NOMO-1 treated with dmso at 0.1 percent for 144 hours (cell line): ENCODE data around the gene A1BG.
"Not testable (repeated sequence)": the region's sequence is repeated elsewhere in the genome, so short reads cannot be mapped to it uniquely, and the experiment has no call there.

Experiments
- DNase-seq: peaks from one replicate; lab custom pipeline; 2025; ENCODE audit not compliant: unreplicated experiment; lab: John Stamatoyannopoulos, UW

A1BG gene

DNA sequence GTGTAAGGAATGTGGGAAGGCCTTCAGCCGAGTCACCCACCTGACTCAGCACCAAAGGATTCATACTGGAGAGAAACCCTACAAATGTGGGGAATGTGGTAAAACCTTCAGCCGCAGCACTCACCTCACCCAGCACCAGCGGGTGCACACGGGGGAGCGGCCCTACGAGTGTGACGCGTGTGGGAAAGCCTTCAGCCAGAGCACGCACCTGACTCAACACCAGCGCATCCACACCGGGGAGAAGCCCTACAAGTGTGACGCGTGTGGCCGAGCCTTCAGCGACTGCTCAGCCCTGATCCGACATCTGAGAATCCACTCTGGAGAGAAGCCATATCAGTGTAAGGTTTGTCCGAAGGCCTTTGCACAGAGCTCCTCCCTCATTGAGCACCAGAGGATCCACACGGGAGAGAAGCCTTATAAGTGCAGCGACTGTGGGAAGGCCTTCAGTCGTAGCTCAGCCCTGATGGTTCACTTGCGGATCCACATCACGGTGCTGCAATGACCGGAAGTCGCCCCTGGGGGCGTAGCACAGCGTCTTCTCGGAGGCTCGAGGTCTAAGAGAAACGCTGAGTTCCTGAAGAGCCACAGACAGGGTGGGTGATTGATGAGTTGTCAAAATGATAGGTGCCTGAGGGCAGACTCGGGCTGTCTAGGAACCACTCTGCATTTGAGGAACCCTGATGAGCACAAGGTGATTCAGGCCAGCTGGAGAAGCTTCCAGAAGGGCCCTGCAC lies 14.3 kb downstream of the A1BG start:
- no peak for DNase-seq

DNA sequence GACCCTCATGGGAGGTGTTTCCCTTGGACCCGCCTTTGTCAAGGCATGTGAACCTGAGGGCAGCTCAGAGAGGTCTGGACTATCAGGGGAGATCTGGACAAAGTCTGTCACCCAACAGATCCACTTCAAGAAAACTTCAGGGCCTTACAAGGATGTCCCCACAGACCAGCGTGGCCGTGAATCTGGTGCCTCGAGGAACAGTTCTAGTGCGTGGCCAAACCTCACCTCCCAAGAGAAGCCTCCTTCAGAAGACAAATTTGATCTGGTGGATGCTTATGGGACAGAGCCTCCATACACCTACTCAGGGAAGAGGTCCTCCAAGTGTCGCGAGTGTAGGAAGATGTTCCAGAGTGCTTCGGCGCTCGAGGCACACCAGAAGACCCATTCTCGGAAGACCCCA lies 15.0 kb downstream of the A1BG start:
- no peak for DNase-seq

DNA sequence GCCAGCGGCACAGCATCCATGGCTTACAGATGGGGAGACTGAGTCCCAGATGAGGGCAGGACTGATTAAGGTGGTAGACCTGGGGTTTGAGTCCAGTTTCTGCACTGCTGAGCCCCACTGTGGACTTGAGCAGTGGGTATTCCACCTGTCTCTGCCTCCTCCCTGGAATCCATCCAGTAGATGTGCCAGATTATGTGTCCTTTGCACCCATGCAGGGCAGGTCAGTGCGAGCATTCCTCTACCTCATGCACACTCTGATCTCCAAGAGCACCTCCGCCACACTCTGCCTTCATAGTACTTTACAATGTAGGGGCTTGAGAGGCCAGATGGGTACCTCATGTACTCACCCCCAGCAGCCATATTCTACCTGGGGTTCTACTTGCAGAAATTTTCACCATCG lies 16.5 kb downstream of the A1BG start:
- DNase-seq = no peak

DNA sequence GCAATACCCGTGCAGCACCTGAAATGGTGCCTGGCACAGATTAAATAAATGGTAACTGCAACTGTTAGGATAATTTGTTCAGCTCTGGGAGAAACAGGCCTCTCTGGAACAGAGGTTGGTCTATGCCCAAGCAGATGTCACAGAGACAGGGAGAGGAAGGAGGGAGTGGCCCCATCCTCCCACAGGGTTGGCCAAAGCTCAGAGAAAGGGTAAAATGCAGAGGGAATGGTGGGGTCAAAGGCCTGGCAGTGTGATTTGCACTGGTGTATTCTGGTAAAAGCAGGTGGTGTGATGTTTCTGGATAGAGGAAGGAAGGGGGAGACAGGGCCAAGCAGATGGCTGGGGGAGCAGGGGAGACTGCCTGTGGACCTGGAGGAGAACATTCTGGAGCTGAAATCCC lies 17.1 kb downstream of the A1BG start:
- DNase-seq = no peak

DNA sequence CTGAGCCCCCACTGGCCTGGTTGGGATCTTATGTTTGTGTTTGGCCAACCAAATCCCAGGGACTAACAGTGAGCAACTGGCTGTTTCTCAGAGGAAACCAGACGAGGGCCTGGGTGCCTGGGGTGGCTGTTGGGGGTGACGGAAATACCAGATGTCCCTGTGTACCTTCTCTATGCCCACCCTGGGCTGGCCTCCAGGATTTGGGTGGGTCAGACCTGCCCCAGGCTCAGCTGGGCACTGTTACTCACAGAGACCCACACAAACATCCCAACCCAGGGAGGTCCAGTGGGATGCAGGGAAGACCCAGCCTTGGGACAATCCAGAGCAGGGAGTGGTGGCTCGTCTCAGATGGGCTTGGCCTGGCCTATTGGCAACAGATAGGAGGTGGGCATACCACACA lies 17.7 kb downstream of the A1BG start:
- no peak for DNase-seq

DNA sequence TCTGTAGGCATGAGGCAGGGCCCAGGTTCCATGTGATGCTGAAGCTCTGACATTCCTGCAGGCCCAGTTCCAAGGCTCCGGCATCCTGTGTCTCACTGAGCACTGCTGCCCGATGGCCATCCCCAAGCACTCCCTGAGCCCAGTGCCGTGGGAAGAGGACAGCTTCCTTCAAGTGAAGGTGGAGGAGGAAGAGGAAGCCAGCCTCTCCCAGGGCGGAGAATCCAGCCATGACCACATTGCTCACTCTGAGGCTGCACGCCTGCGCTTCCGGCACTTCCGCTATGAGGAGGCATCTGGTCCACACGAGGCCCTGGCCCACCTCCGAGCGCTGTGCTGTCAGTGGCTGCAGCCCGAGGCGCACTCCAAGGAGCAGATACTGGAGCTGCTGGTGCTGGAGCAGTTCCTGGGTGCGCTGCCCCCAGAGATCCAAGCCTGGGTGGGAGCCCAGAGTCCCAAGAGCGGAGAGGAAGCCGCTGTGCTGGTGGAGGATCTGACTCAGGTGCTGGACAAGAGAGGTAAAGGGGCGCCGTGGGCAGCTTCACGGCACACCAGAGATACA lies 18.5 kb downstream of the A1BG start:
- DNase-seq = no peak

DNA sequence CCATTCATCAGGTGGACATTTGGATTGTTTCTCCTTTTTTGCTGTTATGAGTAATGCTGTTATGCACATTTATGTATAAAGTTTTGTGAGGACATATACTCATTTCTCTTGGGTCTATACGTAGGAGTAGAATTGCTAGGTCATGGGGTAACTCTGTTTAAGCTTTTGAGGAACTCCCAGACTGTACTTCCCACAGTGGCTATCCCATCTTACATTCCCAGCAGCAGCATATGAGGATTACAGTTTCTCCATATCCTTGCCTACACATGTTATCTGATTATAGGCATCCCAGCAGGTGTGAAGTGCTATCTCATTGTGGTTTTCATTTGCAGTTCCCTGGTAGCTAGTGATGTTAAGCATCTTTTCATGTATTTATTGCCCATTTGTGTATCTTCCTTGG lies 20.6 kb downstream of the A1BG start:
- no peak for DNase-seq

DNA sequence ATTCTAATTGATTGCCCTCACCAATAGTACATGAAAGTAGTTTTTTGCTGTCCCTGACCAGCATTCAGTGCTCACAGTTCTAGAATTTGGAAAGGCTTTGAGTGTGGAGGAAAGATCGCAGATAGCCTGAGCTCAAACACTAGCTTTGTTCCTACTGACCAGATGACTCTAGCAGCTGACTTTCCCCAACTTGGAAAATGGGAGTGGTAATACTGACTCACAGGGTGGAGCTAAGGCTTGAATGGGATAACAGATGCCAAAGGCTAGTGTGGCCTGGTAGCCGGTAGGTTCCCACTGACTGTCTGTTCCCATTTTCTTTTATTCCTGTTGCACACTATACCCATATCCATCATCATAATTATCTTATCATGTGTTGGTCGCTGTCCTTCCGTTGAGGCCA lies 22.8 kb downstream of the A1BG start:
- DNase-seq = no peak

DNA sequence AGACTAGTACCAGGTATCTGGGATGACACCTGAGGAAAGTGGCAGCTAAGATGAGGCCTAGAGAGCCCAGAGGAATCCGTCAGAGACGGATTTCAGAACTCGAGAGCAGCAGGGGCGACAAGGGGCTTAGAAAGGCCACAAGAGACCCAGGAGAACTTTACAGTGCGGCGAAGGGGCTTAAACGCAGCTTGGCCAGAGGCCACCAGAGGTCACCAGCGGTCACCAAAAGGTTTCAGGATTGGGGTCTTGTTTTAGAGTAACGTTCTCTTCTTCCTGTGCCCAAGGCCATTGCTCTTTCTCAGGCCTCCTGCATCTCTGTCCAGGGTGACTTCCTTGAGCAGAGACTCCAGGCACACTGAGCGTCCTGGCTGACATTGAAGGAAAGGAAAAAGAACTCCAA lies 24.3 kb downstream of the A1BG start:
- peak; percentile 16 for DNase-seq

DNA sequence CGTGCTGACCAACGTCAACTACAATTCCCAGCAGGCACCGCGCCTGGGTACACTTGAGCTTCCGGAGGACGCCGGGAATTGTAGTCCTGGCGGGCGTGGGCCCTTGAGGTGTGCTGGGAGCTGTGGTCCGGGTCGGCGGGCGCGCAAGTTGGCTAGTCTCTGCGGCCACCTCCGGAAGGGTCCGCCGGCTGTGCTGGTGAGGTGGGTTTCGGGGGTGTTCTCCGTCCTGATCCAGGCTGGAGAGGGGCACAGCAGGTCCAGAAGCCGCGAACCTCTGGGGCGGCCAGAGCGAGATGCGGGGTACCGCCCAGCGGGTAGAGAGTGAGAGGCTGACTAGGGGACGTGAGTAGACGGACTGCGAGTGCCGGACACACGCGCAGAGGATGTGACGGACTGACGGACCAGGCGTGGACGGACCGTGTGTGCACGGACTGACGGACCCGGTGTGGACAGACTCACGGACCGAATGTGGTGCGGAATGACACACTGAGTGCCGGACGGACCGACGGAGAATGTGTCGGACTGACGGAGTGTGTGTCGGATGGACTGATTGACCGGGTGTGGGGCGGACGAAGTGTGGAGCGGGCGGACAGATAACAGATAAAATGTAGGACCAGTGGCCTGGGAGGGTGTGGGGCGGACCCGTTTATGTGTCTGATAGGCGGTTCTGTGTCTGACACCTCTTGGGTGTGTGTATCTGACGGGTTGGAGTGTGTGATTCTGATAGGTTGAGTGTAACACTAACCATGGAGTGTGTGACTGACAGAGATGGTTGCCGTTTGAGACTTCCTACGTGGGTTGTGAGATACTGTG lies 26.2 kb downstream of the A1BG start, which contains the start of gene ZSCAN22:
ZSCAN22 (plus strand) TSS at position 81 of the 813 bp plus-strand sequence. CDS start 7,809 bp downstream, outside the sequence.
- peak; percentile 93 for DNase-seq

DNA sequence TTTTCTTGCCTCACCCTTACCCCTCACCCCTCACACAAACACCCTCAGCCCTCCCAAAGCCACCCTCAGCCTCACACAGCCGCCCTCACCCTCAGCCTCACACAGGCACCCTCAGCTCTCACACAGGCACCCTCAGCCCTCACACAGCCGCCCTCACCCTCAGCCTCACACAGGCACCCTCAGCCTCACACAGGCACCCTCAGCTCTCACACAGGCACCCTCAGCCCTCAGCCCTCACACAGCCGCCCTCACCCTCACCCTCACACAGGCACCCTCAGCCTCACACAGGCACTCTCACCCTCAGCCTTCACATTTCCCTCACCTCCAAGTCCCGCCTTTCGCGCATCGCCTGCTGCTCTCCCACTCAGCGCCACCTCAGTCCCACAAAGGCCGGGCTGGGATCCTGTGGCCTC lies 26.8 kb downstream of the A1BG start:
- no peak for DNase-seq

DNA sequence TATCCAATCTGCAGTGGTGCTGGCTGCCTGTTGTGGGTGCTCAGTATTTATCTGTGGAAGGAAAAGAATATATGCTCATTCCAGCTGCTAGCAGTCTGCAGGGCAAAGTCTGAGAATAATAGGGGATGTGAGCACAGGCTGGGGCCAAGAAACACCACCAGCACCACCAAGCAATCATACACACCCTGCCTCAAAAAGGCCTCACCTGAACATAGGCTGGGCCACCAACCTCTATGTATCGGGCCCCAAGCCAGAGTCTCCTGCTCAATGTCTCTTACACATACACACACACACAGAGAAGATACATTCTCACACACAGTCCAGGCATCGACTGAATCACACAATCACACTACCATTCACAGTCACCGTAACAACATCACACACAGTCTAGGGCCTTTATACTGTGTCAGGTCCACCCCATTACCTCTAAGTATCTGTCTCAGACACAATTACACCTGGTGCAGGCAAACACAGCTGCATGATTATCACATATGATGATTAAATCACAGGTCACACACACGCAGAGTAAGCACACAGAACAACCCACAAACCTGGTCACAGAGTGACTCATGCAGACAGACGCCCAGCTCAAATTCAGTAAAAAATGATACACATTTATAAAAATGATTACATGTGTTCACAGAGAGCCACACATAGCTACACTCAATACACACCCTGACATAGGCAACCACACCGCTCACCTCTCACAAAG lies 27.8 kb downstream of the A1BG start:
- no peak for DNase-seq

DNA sequence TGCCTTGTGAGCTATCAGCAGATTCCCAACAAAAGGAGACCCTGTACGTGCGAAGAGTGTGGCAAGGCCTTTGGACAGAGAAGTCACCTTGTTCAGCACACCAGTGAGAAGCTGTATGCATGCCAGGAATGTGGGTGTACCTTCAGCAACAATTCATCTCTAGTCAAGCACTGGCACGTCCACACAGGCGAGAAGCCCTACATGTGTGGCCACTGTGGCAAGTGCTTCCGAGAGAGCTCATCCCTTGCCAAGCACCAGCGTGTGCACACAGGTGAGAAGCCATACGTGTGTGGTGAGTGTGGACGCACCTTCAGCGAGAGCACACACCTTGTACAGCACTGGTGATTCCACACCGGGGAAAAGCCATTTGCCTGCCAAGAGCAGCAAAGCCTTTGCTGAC lies 34.1 kb downstream of the A1BG start:
- no peak for DNase-seq

DNA sequence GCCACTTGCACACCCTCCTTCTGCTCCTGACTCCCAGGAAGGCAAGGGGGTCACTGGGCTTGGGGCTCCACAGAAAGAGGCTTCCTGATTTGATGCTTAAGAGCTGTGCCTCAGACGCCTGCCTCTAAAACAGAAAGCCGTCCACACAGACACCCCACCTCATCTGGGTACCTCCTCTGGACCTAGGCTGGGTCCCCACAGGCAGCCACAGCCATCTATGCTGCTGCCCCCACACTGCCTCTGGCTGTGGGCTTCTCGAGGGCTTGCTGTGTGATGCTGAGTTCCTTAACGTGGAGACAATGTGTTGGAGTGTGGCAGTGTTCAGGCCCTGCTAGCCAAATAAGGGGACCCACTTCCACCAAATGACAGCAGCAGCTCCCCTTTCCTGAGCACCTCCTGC lies 35.0 kb downstream of the A1BG start:
- no peak for DNase-seq

DNA sequence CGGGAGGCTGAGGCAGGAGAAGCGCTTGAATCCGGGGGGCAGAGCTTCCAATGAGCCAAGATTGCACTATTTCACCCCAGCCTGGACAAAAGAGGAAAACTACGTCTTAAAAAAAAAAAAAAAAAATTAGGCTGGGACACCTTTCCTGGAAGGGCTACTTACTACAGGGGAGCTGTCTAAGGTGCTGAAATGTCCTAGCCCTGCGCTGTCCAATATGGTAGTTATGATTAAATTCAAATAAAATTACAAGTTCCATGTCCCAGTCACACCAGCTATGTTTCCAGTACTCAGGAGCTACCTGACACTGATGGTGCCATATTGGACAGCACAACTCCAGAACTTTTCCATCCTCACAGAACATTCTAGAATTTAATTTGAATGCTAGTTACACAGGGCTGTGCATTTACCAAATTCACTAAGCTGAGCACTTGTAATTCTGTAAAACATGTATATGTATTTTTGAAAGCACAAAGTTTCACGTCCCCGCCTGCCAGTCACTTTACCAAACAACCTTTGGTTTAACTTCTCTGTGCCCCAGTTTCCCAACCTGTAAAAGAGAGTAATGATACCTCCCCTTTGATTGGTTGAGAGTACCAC lies 35.7 kb downstream of the A1BG start:
- no peak for DNase-seq

DNA sequence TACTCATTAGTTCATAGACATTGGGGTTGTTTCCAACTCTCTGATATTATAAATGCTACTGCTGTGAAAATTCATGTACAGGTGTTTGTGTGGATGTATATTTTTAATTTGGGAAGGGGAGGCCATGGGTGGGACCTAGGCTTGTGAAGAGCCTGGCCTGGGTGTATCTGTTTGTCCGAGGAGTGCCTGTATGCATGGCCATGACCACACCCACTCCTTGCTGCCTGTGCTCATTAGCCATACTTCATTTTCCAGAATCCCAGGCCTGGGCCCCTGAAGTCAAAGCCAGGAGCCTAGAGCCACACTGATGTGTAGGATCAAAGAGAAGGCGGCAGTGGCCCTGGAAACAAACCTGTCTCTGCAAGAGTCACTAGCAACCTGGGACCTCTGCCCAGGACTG lies 37.7 kb downstream of the A1BG start:
- DNase-seq = no peak

DNA sequence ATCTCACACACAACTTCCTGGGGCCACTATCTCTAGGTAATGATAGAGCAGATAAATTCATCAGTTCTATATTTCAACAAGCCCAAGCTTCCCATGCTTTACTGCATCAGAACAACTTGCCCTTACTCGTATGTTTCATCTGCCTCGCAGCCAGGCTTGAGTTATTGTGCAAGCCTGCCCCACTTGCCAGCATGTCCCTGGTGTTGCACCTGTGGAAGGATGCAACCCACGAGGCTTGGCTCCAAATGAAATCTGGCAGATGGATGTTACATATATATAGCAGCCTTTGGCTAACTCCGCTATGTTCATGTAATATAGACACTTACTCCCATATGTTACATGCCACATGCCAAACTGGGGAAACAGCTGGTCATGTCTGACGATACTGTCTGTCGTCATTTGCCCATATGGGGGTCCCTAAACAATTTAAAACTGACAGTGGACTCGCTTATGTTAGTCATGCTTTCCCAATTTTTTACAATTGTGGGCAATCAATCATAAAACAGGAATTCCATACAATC lies 41.9 kb downstream of the A1BG start:
- DNase-seq = no peak

DNA sequence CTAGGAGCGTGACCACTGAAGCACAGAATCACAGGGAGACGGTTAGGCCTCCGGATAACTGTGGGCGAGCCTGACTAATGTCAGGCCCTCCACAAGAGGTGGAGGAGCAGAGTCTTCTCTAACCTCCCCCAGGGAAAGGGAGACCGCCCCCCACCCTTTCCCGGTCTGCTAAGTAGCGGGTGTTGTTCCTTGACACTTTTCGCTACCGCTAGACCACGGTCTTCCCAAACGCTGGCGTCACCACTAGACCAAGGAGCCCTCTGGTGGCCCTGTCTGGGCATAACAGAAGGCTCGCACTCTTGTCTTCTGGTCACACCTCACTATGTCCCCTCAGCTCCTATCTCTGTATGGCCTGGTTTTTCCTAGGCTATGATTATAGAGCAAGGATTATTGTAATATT lies 42.6 kb downstream of the A1BG start:
- DNase-seq = not testable (repeated sequence)

DNA sequence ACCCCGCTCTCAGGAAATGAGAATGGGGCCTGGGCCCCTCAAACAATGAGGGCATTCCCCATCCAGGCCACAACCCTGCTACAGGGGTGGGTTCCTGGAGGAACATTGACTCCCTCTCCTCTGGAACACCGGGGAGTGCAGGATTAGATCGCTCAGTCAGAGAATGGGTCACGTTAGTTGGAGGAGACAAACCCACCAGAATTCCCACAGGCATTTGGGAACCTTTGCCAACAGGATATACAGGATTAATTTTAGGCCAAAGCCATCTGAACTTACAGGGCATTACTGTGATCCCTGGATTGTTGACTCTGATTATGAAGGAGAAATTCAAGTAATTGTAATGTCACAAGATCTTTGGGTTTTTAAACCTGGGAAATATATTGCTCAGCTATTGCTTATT lies 45.6 kb downstream of the A1BG start:
- DNase-seq = no peak

DNA sequence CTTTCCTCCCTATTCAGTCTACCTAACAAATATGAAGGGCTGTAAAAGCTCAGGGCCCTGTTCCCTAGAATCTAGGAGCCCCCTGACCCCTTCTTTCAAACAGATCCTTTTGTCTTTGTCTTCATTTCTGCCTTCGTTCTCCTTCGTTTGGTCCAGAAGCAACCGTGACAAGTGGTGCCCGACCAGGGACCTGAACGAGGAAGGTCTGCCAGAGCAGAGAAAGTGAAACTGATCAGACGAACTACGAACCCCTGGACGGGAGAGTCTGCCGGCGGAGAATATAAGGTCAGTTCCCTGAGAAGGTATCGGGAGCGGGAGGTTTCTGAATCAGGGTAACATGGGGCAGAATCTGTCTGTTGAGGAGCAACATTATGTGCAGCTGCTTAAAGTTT lies 47.4 kb downstream of the A1BG start:
- DNase-seq = peak; percentile 0
